Measurements from ENCODE around the gene ATP8B3.

ATP8B3 gene

GRCh38 chr19:1809678-1810077 lies 2.4 kb downstream of the ATP8B3 start:
- no peak overlapping the region for H3K4me3 ChIP-seq (ENCODE audit: low read depth, low read length)
- DNase-seq (ENCODE audit: low read depth), result no peak
- no peak for TF ChIP-seq CTCF (IDR thresholded peaks at IDR 0.05; ENCODE audit: control insufficient read depth, extremely low read depth, insufficient read depth)

- no peak for TF ChIP-seq CTCF (IDR thresholded peaks at IDR 0.05; ENCODE audit: control insufficient read depth, extremely low read depth, insufficient read depth)
- DNase-seq (ENCODE audit: low read depth), result no peak
Observed at GRCh38 chr19:1808395-1808731, 3.7 kb downstream of the ATP8B3 start.

DNA sequence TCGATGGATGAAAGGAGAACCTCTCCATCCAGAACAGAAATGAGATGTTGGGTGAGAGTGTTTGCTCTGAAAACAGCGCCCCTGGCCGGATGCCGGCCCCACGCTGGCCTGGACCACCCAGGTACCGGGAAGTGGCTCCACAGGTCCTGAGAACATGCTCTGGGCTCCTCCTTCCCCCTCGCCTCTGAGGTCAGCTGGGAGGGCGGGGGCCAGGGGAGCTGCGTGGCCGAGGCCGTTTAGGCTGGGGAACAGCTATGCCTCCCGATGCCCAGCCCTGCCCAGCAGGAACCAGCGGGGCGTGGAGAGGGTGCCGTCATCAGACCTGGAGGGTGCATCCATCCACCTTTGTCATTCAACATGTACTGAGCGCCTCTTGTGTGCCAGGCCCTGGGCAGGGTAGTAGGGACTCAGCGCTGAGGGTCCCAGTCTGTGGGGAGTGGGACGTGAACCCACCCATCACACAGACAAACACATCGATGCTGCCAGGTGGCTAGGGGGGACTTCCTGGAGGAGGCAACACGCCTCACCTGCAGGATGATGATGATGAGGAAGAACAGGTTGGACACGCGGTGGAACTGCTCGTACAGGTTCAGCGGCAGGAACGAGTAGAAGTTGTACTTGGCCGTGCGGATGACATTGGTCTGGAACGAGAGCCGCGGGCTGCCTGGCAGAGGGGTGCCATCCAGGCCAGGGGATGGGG lies 4.2 kb downstream of the ATP8B3 start:
- no peak for TF ChIP-seq CTCF (IDR thresholded peaks at IDR 0.05; ENCODE audit: control insufficient read depth, extremely low read depth, insufficient read depth)
- H3K4me3 ChIP-seq (ENCODE audit: low read depth, low read length), result no peak overlapping the region
- DNase-seq (ENCODE audit: low read depth), result no peak

More at GRCh38 chr19:1808395-1808731, 3.7 kb downstream of the ATP8B3 start:
- no peak overlapping the region for H3K4me3 ChIP-seq (ENCODE audit: low read depth, low read length)

- no peak for TF ChIP-seq CTCF (IDR thresholded peaks at IDR 0.05; ENCODE audit: control insufficient read depth, extremely low read depth, insufficient read depth)
- no peak for DNase-seq (ENCODE audit: low read depth)
- H3K4me3 ChIP-seq (ENCODE audit: low read depth, low read length), result no peak overlapping the region
Observed at GRCh38 chr19:1807030-1807694, 4.9 kb downstream of the ATP8B3 start.

DNA sequence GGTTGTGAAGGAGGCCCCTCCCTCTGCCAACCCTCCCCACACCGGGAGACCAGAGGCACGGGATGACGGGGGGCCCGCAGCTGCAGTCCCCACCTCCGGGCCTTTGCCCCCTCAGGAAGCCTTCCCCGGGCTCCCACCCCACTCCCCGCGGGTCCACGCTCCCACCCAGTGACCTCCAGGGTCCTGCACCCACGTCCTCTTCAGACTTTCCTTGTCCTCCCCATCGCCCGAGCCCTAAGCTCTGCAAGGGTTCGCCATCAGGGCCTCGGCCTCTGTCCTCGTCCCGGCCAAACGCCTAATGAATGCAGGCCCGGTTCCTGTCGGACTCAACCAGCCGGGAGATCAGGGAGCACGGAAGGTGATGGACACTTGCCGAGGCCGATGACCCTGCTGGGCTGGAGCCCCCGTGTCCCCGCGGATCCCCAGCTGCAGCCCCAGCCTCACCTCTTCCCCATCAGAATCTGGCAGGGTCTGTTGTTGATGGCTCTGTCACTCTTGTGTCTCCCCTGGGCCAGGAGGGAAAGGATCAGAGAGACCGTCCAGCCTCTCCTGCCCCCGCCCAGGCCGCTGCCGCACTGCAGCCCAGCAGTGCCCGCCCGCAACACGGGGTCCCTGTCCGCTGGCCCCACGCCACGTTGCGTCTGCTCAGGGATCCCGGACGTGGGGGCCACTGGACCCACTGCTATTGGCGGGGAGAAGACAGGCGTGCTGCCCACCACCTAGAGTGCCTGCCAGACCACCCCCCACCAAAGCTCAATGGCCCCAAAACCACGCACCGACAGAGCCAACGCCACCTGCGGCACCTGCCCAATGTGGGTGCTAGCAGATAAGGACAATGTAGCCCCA lies 5.7 kb downstream of the ATP8B3 start:
- TF ChIP-seq CTCF (IDR thresholded peaks at IDR 0.05; ENCODE audit: control insufficient read depth, extremely low read depth, insufficient read depth), result no peak
- no peak overlapping the region for H3K4me3 ChIP-seq (ENCODE audit: low read depth, low read length)
- DNase-seq (ENCODE audit: low read depth), result no peak

DNA sequence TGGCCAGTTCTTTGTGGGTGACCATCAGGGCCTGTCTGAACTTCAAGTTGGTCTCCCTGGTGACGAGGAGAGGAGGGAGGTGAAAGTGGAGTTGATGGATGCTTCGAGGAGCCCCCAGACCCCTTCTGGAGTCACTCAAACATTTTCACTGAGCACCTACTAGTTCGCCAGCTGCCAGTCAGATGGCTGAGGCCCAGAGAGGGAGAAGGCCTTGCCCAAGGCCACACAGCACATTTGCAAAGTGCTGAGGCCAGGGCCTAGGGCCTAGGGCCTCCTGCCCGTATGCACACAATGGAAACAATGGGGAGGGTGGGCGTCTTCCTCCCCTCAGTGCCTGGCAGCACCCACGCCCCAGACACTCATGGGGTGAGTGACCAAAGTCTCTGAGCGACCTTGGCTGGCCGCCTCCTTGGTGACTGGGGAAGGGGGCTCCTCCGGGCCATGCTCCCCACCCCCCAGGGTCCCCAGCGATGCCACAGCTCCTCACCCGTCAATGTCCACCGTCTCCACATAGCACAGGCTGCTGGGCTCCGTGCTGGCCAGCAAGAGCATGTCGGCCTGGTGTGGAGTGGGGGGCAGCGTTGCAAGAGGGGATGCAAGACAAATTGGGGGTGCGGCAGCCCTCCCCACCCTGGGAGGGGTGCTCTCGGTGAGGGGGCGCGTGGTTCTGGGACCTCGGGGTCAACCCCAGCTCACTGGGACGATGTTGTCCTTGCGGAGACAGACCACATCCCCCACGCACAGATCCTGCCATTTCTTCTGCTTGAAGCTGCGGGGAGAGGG lies 6.5 kb downstream of the ATP8B3 start:
- no peak for TF ChIP-seq CTCF (IDR thresholded peaks at IDR 0.05; ENCODE audit: control insufficient read depth, extremely low read depth, insufficient read depth)
- no peak for DNase-seq (ENCODE audit: low read depth)
- H3K4me3 ChIP-seq (ENCODE audit: low read depth, low read length), result no peak overlapping the region
